CD4-positive, alpha-beta T cell (primary cell): ENCODE results near the gene CDK7. TPM values are rescaled to one million over a fixed set of nuclear protein-coding genes. Genes with fewer than 3 reads are reported as not detected.
A peak's percentile ranks its signal among the peaks of the same experiment; 100 is the strongest.

Experiments used
- ATAC-seq: fragments of 200-7000 bp; cut with Tn5 transposase; one replicate; pipeline ENCODE4 v1.10.0; 2022; ENCODE audit warnings: mild to moderate bottlenecking; ENCODE audit not compliant: poor library complexity
- CTCF ChIA-PET: fragments of 350-600 bp; sonication (Branson Sonifier 250); formaldehyde crosslinking; loops from one replicate; lab custom pipeline; 2021; ENCODE audit warnings: antibody characterized with exemption, inconsistent platforms; lab: Charles Lee
- POLR2A ChIA-PET: fragments of 350-600 bp; sonication (Branson Sonifier 250); formaldehyde crosslinking; loops from one replicate; lab custom pipeline; 2021; ENCODE audit warnings: antibody characterized with exemption, inconsistent platforms; lab: Charles Lee
- DNase-seq, 14 experiments: peaks; one replicate each; pipeline ENCODE4 v3.0.0-alpha.2; 2013 to 2020; ENCODE audit warnings: mixed read lengths in 2 of 14
- H3K27ac ChIP-seq, 2 donors: one replicate each; pipeline versions ENCODE4 v1.5.1 to v1.7.0; 2013; ENCODE audit warnings: low read length in 2 of 2, low read depth in 1 of 2, mild to moderate bottlenecking in 1 of 2
- H3K27me3 ChIP-seq, 2 experiments: 1 replicate in 1 of 2; 2 replicates in 1 of 2; pipeline versions ENCODE4 v1.6.1 to v1.7.0; 2013; ENCODE audit warnings: low read length in 2 of 2, control low read depth in 1 of 2, mild to moderate bottlenecking in 1 of 2, moderate library complexity in 1 of 2; ENCODE audit not compliant: insufficient read depth in 2 of 2, control insufficient read depth in 1 of 2
- H3K36me3 ChIP-seq: one replicate; pipeline ENCODE4 v1.6.1; 2013; ENCODE audit warnings: low read length, control low read depth; ENCODE audit not compliant: insufficient read depth
- H3K4me1 ChIP-seq: one replicate; pipeline ENCODE4 v1.6.1; 2013; ENCODE audit warnings: low read length, control low read depth; ENCODE audit not compliant: insufficient read depth
- H3K4me3 ChIP-seq: one replicate; pipeline ENCODE4 v1.5.1; 2013; ENCODE audit warnings: mild to moderate bottlenecking, low read length, moderate library complexity
- H3K9me3 ChIP-seq, 2 experiments: 1 replicate in 1 of 2; 2 replicates in 1 of 2; pipeline versions ENCODE4 v1.6.1 to v1.7.0; 2013; ENCODE audit warnings: low read length in 2 of 2, mild to moderate bottlenecking in 2 of 2, control low read depth in 1 of 2, moderate library complexity in 1 of 2; ENCODE audit not compliant: control insufficient read depth in 1 of 2, insufficient read depth in 1 of 2
- H3K27ac Mint-ChIP-seq: one replicate; pipeline ENCODE4 v1.8.0; 2020; ENCODE audit warnings: mixed read lengths
- H3K27me3 Mint-ChIP-seq: one replicate; pipeline ENCODE4 v1.8.0; 2021; ENCODE audit warnings: mixed read lengths
- H3K36me3 Mint-ChIP-seq: one replicate; pipeline ENCODE4 v1.8.0; 2021; ENCODE audit warnings: low read depth, mixed read lengths
- H3K4me1 Mint-ChIP-seq: one replicate; pipeline ENCODE4 v1.8.0; 2021; ENCODE audit warnings: low read depth, mixed read lengths
- H3K4me3 Mint-ChIP-seq: one replicate; pipeline ENCODE4 v1.8.0; 2020; ENCODE audit warnings: mild to moderate bottlenecking, mixed read lengths
- H3K9me3 Mint-ChIP-seq: one replicate; pipeline ENCODE4 v1.8.0; 2020; ENCODE audit warnings: mixed read lengths
- CTCF ChIP-seq: fragments of 200-600 bp; IDR thresholded peaks from one replicate; pipeline ENCODE4 v1.8.0; 2022; ENCODE audit warnings: antibody characterized with exemption, mild to moderate bottlenecking
- intact Hi-C, 2 experiments: fragments of 100-400 bp; cut with DNase I in 1 of 2; cut with micrococcal nuclease in 1 of 2; formaldehyde crosslinking; loops; one replicate each; pipeline versions ENCODE4 v1.15.1 to v1.9.0; 2023 to 2025; cut with DNase I, micrococcal nuclease
- total RNA-seq, 174 experiments: library from RNA in 2 of 174; stranded (reverse) in 2 of 174; gene quantifications; one replicate each; pipeline ENCODE4 v1.2.3 and lab custom pipeline; 2021 to 2026

CDK7 gene
- total RNA-seq, 2 experiments from 2014 or later: 30.1 to 33.0 TPM

GRCh38 chr5:69189162-69190086 is 45.3 kb upstream of the CDK7 start, which contains the start of gene CENPH:
Gene CENPH (plus strand): TSS chr5:69189583. CDS start chr5:69189635, 52 bp downstream.
- no peak for TF ChIP-seq CTCF
- intact Hi-C loops: loop anchor here (1.0 to 10.0 kb wide), 6 partner anchors 21 to 180 kb away; partner anchors contain the start of genes AK6 (in 1 of the 2), CCDC125 (in 1 of the 2), CDK7 (in 1 of the 2) and RAD17 (in 1 of the 2)
- Mint-ChIP-seq H3K4me3 (peak within 1 kb of the TSS; percentile 92), H3K27ac (peak within 1 kb of the TSS; percentile 83), H3K4me1 (peaks cover 17% of the 10 kb centered on the region), H3K36me3 (peaks cover 10% of the 10 kb centered on the region), H3K9me3 (no peaks in the 10 kb centered on the region), H3K27me3 (no peaks in the 10 kb centered on the region)
- H3K36me3 ChIP-seq: no peaks in the 10 kb centered on the region
- CTCF ChIA-PET: interaction anchor here (0.5 to 2.7 kb wide), 5 partner anchors 27 to 147 kb away, joined by 3 to 19 read pairs (median 5); partner anchors contain the start of gene SLC30A5
- peaks cover 17% of the 10 kb centered on the region for H3K4me1 ChIP-seq
- H3K4me3 ChIP-seq: peak within 1 kb of the TSS; percentile 80
- H3K27ac ChIP-seq: peak within 1 kb of the TSS; percentile 64 to 68
- ATAC-seq (peak; percentile 92), DNase-seq (peak; percentile 80 to 94 (median 88))
- H3K9me3 ChIP-seq: no peaks in the 10 kb centered on the region
- POLR2A ChIA-PET: interaction anchor here (0.6 to 2.1 kb wide), 6 partner anchors 23 to 143 kb away, joined by 3 to 15 read pairs (median 4); partner anchors contain the start of genes CCDC125, CCNB1, CDK7 and SLC30A5
- H3K27me3 ChIP-seq: no peaks in the 10 kb centered on the region

- Histone ChIP-seq H3K36me3 (no peaks in the 10 kb centered on the region), H3K27ac (no peak overlapping the region), H3K4me1 (no peaks in the 10 kb centered on the region), H3K4me3 (no peak overlapping the region), H3K9me3 (no peaks in the 10 kb centered on the region), H3K27me3 (no peaks in the 10 kb centered on the region)
- DNase-seq (no peak), ATAC-seq (no peak)
- no peak for TF ChIP-seq CTCF
- H3K27ac Mint-ChIP-seq: no peak overlapping the region
- no peaks in the 10 kb centered on the region for H3K4me1 Mint-ChIP-seq
- H3K36me3 Mint-ChIP-seq: peaks cover 8% of the 10 kb centered on the region
- H3K9me3 Mint-ChIP-seq: no peaks in the 10 kb centered on the region
- ChIA-PET CTCF (no interaction called here), POLR2A (no interaction called here)
- intact Hi-C loops: no loop called here
- H3K27me3 Mint-ChIP-seq: no peaks in the 10 kb centered on the region
- H3K4me3 Mint-ChIP-seq: no peak overlapping the region
These were observed 32.2 kb upstream of the CDK7 start for GRCh38 chr5:69202497-69202896.

- Mint-ChIP-seq H3K4me1 (no peaks in the 10 kb centered on the region), H3K27ac (no peak overlapping the region), H3K27me3 (no peaks in the 10 kb centered on the region), H3K4me3 (no peak overlapping the region), H3K36me3 (peaks cover 3% of the 10 kb centered on the region), H3K9me3 (no peaks in the 10 kb centered on the region)
- no peaks in the 10 kb centered on the region for H3K9me3 ChIP-seq
- H3K27ac ChIP-seq: no peak overlapping the region
- H3K4me3 ChIP-seq: no peak overlapping the region
- ChIA-PET CTCF (no interaction called here), POLR2A (no interaction called here)
- H3K27me3 ChIP-seq: no peaks in the 10 kb centered on the region
- TF ChIP-seq CTCF: no peak
- no peaks in the 10 kb centered on the region for H3K4me1 ChIP-seq
- peaks cover 2% of the 10 kb centered on the region for H3K36me3 ChIP-seq
- DNase-seq (no peak), ATAC-seq (no peak)
- intact Hi-C loops: no loop called here
These were observed 28.0 kb upstream of the CDK7 start for GRCh38 chr5:69206528-69207190.
